Hepatocyte (in vitro differentiated cells): ENCODE data around the gene MCEE. TPM values are rescaled to one million over a fixed set of nuclear protein-coding genes. Genes with fewer than 3 reads are reported as not detected.
"Not testable (repeated sequence)": the region's sequence is repeated elsewhere in the genome, so short reads cannot be mapped to it uniquely, and the experiment has no call there.

Experiments
- DNase-seq: peaks from one replicate; pipeline ENCODE4 v3.0.0-alpha.2; 2016; ENCODE audit warnings: low spot score
- H2AFZ ChIP-seq: fragments of 200-600 bp; sonication (generic); 2 replicates; pipeline ENCODE4 v1.6.0; 2016; ENCODE audit warnings: antibody characterized with exemption, mild to moderate bottlenecking
- H3K27ac ChIP-seq: fragments of 200-600 bp; sonication (generic); 2 replicates; pipeline ENCODE4 v1.5.1; 2016; ENCODE audit warnings: mild to moderate bottlenecking
- H3K27me3 ChIP-seq: fragments of 200-600 bp; sonication (generic); 2 replicates; pipeline ENCODE4 v1.6.1; 2016
- H3K36me3 ChIP-seq: fragments of 200-600 bp; sonication (generic); replicated peaks from 2 replicates; pipeline ENCODE4 v1.5.1; 2016; ENCODE audit warnings: low read depth; ENCODE audit not compliant: insufficient read depth
- H3K4me1 ChIP-seq: fragments of 200-600 bp; sonication (generic); 2 replicates; pipeline ENCODE4 v1.5.1; 2016; ENCODE audit warnings: mild to moderate bottlenecking, moderate library complexity; ENCODE audit not compliant: insufficient read depth
- H3K4me2 ChIP-seq: fragments of 200-600 bp; sonication (generic); 2 replicates; pipeline ENCODE4 v1.6.0; 2016
- H3K4me3 ChIP-seq: fragments of 200-600 bp; sonication (generic); 2 replicates; pipeline ENCODE4 v1.5.1; 2016; ENCODE audit warnings: mild to moderate bottlenecking
- H3K79me2 ChIP-seq: fragments of 200-600 bp; sonication (generic); 2 replicates; pipeline ENCODE4 v1.6.0; 2017; ENCODE audit warnings: mild to moderate bottlenecking
- H3K9me2 ChIP-seq: fragments of 200-600 bp; sonication (generic); replicated peaks from 2 replicates; pipeline ENCODE4 v1.6.0; 2017; ENCODE audit warnings: mild to moderate bottlenecking; ENCODE audit not compliant: insufficient read depth
- H3K9me3 ChIP-seq: fragments of 200-600 bp; sonication (generic); 2 replicates; pipeline ENCODE4 v1.5.1; 2016; ENCODE audit warnings: low read depth, mild to moderate bottlenecking
- H4K20me1 ChIP-seq: fragments of 200-600 bp; sonication (generic); 2 replicates; pipeline ENCODE4 v1.6.0; 2016; ENCODE audit warnings: mild to moderate bottlenecking; ENCODE audit not compliant: insufficient read depth, poor library complexity, severe bottlenecking
- EZH2 ChIP-seq: fragments of 200-600 bp; sonication (generic); IDR thresholded peaks from 2 replicates; pipeline ENCODE4 v1.6.1; 2016; ENCODE audit warnings: antibody characterized with exemption, mild to moderate bottlenecking, borderline replicate concordance
- EZH2phosphoT487 ChIP-seq: fragments of 200-600 bp; sonication (generic); IDR thresholded peaks from one replicate; pipeline ENCODE4 v1.6.1; 2018; ENCODE audit warnings: antibody characterized with exemption, mild to moderate bottlenecking, low read depth, moderate library complexity; ENCODE audit not compliant: unreplicated experiment, severe bottlenecking
- WGBS: methylation state at CpG from one replicate; pipeline ENCODE4 v1.1.6; 2016; ENCODE audit warnings: low lambda C conversion rate; ENCODE audit errors: missing lambda C conversion rate; 5-methylcytosine and 5-hydroxymethylcytosine counted together
- polyA plus RNA-seq: library from polyadenylated mRNA; unstranded; fragments of >200 nt; fragmentation: Nextera tagmentation; extraction: Ambion mirVana; gene quantifications from 2 replicates; pipeline ENCODE4 v1.2.1, GENCODE V29; 2016
- total RNA-seq: library from RNA; depleted of rRNA; stranded (reverse); fragments of >200 nt; gene quantifications from 2 replicates; pipeline ENCODE4 v1.2.3, GENCODE V29; 2014
- TF ChIP-seq, protein P1 (sequence below): fragments of 200-600 bp; sonication (generic); IDR thresholded peaks from 2 replicates; pipeline ENCODE4 v1.5.1; 2016; ENCODE audit warnings: antibody characterized with exemption, mild to moderate bottlenecking; ENCODE audit not compliant: poor library complexity

Gene MCEE
- total RNA-seq, result 17.5 and 22.3 TPM in 2 replicates
- 29.3 and 32.0 TPM in 2 replicates for polyA plus RNA-seq

DNA sequence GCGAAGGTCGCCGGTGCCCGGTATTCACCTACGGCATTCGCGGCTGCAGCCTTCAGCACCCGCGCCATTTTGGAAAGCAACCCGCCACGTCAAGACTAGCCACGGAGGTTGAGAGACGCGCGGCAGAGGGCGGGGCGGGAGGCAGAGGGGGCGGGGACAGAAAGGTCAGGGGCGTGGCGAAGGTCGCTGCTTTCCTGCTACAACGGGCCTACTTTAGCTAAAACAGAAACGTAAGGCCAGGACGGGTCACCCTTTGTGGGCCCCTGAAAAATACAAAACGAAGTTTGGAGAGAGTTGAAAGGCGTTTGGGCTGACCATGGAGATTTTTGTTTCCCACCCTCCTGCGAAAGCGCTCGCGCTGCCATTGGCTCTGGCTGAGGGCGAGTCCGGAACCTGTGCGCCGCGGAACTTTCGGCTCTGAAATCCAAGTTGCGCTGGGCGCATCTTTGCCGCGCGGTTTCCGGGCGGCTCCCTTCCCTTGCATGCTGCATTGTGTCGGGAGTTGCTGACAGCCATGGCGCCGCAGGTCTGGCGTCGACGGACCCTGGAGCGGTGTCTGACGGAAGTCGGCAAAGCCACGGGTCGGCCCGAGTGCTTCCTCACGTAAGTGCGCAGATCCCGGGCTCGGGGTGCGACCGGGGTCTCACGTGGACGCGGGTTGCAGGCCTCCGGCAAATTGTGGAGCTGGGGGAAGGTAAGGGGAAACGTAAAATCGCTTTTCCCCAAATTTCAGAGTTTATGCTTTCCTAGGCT, at the start of gene MCEE, which contains the start of gene MPHOSPH10:
Gene MCEE (minus strand): TSS at position 78 of the 753 bp plus-strand sequence. CDS start 10 bp downstream, at position 68.
Gene MPHOSPH10 (plus strand): TSS at position 483 of the 753 bp plus-strand sequence. CDS start 32 bp downstream, at position 515.
- peak within 1 kb of the TSS; percentile 81 for H3K4me3 ChIP-seq
- H3K9me3 ChIP-seq, result no peaks in the 10 kb centered on the region
- H3K9me2 ChIP-seq, result no peaks in the 10 kb centered on the region
- no peaks in the 10 kb centered on the region for H3K27me3 ChIP-seq
- DNase-seq, result peak; percentile 95
- H3K4me1 ChIP-seq, result peaks cover 15% of the 10 kb centered on the region
- TF ChIP-seq, protein P1, sequence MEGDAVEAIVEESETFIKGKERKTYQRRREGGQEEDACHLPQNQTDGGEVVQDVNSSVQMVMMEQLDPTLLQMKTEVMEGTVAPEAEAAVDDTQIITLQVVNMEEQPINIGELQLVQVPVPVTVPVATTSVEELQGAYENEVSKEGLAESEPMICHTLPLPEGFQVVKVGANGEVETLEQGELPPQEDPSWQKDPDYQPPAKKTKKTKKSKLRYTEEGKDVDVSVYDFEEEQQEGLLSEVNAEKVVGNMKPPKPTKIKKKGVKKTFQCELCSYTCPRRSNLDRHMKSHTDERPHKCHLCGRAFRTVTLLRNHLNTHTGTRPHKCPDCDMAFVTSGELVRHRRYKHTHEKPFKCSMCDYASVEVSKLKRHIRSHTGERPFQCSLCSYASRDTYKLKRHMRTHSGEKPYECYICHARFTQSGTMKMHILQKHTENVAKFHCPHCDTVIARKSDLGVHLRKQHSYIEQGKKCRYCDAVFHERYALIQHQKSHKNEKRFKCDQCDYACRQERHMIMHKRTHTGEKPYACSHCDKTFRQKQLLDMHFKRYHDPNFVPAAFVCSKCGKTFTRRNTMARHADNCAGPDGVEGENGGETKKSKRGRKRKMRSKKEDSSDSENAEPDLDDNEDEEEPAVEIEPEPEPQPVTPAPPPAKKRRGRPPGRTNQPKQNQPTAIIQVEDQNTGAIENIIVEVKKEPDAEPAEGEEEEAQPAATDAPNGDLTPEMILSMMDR, result no peak
- TF ChIP-seq EZH2phosphoT487, result no peak
- no peak for TF ChIP-seq EZH2
- H3K79me2 ChIP-seq, result peaks cover 76% of the 10 kb centered on the region
- no peaks in the 10 kb centered on the region for H3K36me3 ChIP-seq
- peak within 1 kb of the TSS; percentile 91 for H3K27ac ChIP-seq
- H3K4me2 ChIP-seq, result peak within 1 kb of the TSS; percentile 91
- peaks cover 6% of the 10 kb centered on the region for H4K20me1 ChIP-seq
- under 1% methylated on average over 66 of the region's 67 CpGs for WGBS
- peak within 1 kb of the TSS; percentile 92 for H2AFZ ChIP-seq

GRCh38 chr2:71178836-71179235, 48.8 kb upstream of the MCEE start:
- H3K27me3 ChIP-seq, H4K20me1 ChIP-seq, H3K4me2 ChIP-seq, H2AFZ ChIP-seq, H3K27ac ChIP-seq, DNase-seq, H3K9me3 ChIP-seq, H3K36me3 ChIP-seq, H3K4me3 ChIP-seq, H3K9me2 ChIP-seq, H3K4me1 ChIP-seq, H3K79me2 ChIP-seq: not testable (repeated sequence)
- WGBS, result 88% methylated on average over 8 of the region's 8 CpGs

DNA sequence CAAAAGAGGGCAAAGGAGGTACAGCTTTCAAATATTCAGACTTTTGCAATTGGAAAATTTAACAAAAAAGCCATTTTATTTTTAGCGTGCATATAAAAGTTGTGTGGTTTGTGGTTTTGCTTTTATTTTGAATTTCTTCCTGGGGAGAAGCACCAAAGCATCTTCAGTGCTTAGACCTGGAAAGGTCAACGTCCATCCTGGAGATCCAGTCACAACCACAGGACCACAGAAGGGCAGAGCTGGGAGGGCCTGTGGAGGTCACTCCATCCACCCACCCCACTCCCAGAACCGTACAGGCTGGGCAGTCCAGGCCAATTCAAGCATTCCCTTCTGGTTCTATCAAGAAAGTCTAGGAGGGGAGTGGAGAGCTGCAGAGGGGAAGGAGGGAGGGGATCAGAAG, 44.2 kb upstream of the MCEE start:
- Histone ChIP-seq H3K36me3 (no peaks in the 10 kb centered on the region), H4K20me1 (no peaks in the 10 kb centered on the region), H3K9me3 (no peaks in the 10 kb centered on the region), H3K79me2 (no peaks in the 10 kb centered on the region), H3K4me3 (no peak overlapping the region), H3K4me1 (no peaks in the 10 kb centered on the region), H3K27ac (no peak overlapping the region), H3K27me3 (no peaks in the 10 kb centered on the region), H3K9me2 (no peaks in the 10 kb centered on the region), H2AFZ (no peak overlapping the region), H3K4me2 (no peak overlapping the region)
- WGBS, result 82% methylated on average over 3 of the region's 3 CpGs
- no peak for DNase-seq
- TF ChIP-seq, protein P1, result no peak
- no peak for TF ChIP-seq EZH2phosphoT487
- no peak for TF ChIP-seq EZH2

DNA sequence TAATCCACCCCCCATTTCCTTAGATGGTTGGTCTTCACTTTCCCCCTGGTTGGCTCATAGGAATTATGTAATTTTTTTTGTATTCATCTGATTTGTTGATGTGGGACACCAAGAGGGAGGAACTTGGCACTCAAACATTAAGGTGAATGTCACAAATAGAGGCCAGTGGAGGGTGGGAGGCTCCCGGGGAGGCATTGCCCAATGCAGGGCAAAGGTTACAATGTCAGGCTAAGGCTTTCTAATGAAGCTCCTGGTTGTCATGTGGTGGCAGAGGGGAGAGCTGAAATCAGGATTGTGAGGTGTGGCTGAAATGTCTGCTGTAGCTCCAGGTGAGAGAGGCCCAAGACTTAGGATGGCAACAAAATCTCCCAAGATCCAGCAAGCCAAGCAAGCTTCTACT, 43.1 kb upstream of the MCEE start:
- DNase-seq, result no peak
- 50% methylated on average over 1 of the region's 1 CpG for WGBS
- no peak overlapping the region for H3K4me3 ChIP-seq
- H4K20me1 ChIP-seq, result no peaks in the 10 kb centered on the region
- H2AFZ ChIP-seq, result no peak overlapping the region
- H3K79me2 ChIP-seq, result no peaks in the 10 kb centered on the region
- H3K27me3 ChIP-seq, result no peaks in the 10 kb centered on the region
- no peaks in the 10 kb centered on the region for H3K9me3 ChIP-seq
- no peak overlapping the region for H3K27ac ChIP-seq
- no peaks in the 10 kb centered on the region for H3K9me2 ChIP-seq
- H3K36me3 ChIP-seq, result no peaks in the 10 kb centered on the region
- H3K4me1 ChIP-seq, result no peaks in the 10 kb centered on the region
- no peak overlapping the region for H3K4me2 ChIP-seq
- TF ChIP-seq EZH2, result no peak
- TF ChIP-seq, protein P1, result no peak
- no peak for TF ChIP-seq EZH2phosphoT487
